Measurements from ENCODE around the gene CCDC3.

DNA sequence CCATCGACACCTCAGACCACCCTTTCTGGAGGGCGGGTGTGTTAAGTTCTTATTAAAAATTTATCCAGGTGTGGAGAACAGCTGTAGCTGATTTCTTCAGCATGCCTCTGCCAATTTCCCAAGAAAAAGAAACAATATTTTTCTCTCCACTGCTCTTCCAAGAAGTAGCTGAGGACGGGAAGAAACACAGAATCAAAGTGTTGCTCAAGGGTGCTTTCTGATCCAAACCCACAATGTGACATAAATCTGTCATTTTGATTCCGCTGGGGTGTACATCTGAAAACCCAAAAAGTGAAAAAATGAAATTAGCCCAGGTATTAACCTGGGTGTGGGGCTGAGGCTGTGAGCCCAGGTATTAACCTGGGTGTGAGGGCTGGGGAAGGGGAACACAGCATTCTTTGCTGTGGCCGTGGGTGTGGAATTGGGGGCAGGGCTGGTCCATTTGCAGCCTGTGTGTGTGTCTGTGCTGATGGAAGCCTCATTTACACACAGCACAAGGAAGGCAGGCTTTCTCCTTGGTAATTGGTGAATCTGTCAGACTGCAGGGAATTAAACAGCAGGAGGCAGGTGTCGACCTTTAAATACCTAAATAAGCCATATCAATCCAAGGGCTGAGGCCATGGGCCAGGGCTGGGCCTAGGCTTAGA, 48.4 kb upstream of the CCDC3 start:
- TF ChIP-seq, protein P1, sequence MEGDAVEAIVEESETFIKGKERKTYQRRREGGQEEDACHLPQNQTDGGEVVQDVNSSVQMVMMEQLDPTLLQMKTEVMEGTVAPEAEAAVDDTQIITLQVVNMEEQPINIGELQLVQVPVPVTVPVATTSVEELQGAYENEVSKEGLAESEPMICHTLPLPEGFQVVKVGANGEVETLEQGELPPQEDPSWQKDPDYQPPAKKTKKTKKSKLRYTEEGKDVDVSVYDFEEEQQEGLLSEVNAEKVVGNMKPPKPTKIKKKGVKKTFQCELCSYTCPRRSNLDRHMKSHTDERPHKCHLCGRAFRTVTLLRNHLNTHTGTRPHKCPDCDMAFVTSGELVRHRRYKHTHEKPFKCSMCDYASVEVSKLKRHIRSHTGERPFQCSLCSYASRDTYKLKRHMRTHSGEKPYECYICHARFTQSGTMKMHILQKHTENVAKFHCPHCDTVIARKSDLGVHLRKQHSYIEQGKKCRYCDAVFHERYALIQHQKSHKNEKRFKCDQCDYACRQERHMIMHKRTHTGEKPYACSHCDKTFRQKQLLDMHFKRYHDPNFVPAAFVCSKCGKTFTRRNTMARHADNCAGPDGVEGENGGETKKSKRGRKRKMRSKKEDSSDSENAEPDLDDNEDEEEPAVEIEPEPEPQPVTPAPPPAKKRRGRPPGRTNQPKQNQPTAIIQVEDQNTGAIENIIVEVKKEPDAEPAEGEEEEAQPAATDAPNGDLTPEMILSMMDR (IDR thresholded peaks at IDR 0.05), result no peak
- no peak for TF ChIP-seq POLR2A (IDR thresholded peaks at IDR 0.05)
